ENCODE results near the gene DYSF.

Gene DYSF

GRCh38 chr2:71456617-71457016 lies 3.3 kb downstream of the DYSF start:
- no peak for DNase-seq (ENCODE audit: low read depth)

GRCh38 chr2:71457123-71457915 lies 4.0 kb downstream of the DYSF start:
- no peak for DNase-seq (ENCODE audit: low read depth)

GRCh38 chr2:71457923-71458322 lies 4.6 kb downstream of the DYSF start:
- DNase-seq (ENCODE audit: low read depth), result no peak

GRCh38 chr2:71458413-71459083 lies 5.2 kb downstream of the DYSF start:
- no peak for DNase-seq (ENCODE audit: low read depth)

- DNase-seq (ENCODE audit: low read depth), result no peak
Observed at GRCh38 chr2:71459084-71459431, 5.7 kb downstream of the DYSF start.

- no peak for DNase-seq (ENCODE audit: low read depth)
Observed at GRCh38 chr2:71460056-71460455, 6.7 kb downstream of the DYSF start.

GRCh38 chr2:71460595-71461303 lies 7.4 kb downstream of the DYSF start:
- no peak for DNase-seq (ENCODE audit: low read depth)

GRCh38 chr2:71461304-71461671 lies 7.9 kb downstream of the DYSF start:
- no peak for DNase-seq (ENCODE audit: low read depth)

- DNase-seq (ENCODE audit: low read depth), result no peak
Observed at GRCh38 chr2:71462056-71462605, 8.8 kb downstream of the DYSF start.

- no peak for DNase-seq (ENCODE audit: low read depth)
Observed at GRCh38 chr2:71462641-71463341, 9.4 kb downstream of the DYSF start.

- no peak for DNase-seq (ENCODE audit: low read depth)
Observed at GRCh38 chr2:71463342-71463654, 9.9 kb downstream of the DYSF start.

GRCh38 chr2:71464389-71464788 lies 11.0 kb downstream of the DYSF start:
- no peak for DNase-seq (ENCODE audit: low read depth)

GRCh38 chr2:71465356-71465755 lies 12.0 kb downstream of the DYSF start:
- no peak for DNase-seq (ENCODE audit: low read depth)

- no peak for DNase-seq (ENCODE audit: low read depth)
Observed at GRCh38 chr2:71465961-71466300, 12.6 kb downstream of the DYSF start.

- DNase-seq (ENCODE audit: low read depth), result no peak
Observed at GRCh38 chr2:71466301-71467179, 13.2 kb downstream of the DYSF start.

- no peak for DNase-seq (ENCODE audit: low read depth)
Observed at GRCh38 chr2:71467180-71467815, 13.9 kb downstream of the DYSF start.

GRCh38 chr2:71468279-71469015 lies 15.1 kb downstream of the DYSF start:
- DNase-seq (ENCODE audit: low read depth), result no peak

GRCh38 chr2:71469403-71470398 lies 16.3 kb downstream of the DYSF start:
- no peak for DNase-seq (ENCODE audit: low read depth)

GRCh38 chr2:71471276-71471675 lies 17.9 kb downstream of the DYSF start:
- DNase-seq (ENCODE audit: low read depth), result no peak

All from CMK (cell line).